Thyroid gland (tissue), 4 donors: ENCODE results near the gene DOLK.

Source experiments
- POLR2A ChIP-seq, 2 donors: fragments of 450-650 bp; IDR thresholded peaks; one replicate each; pipeline ENCODE4 v1.6.1; 2017; ENCODE audit warnings: antibody characterized with exemption in 2 of 2, mild to moderate bottlenecking in 2 of 2, moderate library complexity in 1 of 2
- TF ChIP-seq, protein P1 (sequence below), 6 experiments: fragments of 200-600 bp in 3 of 6; fragments of 450-650 bp in 3 of 6; sonication (generic) in 3 of 6; IDR thresholded peaks; one replicate each; pipeline ENCODE4 v1.5.1; 2016 to 2019; ENCODE audit warnings: antibody characterized with exemption in 6 of 6, mild to moderate bottlenecking in 2 of 6, inconsistent platforms in 1 of 6, moderate library complexity in 1 of 6

DNA sequence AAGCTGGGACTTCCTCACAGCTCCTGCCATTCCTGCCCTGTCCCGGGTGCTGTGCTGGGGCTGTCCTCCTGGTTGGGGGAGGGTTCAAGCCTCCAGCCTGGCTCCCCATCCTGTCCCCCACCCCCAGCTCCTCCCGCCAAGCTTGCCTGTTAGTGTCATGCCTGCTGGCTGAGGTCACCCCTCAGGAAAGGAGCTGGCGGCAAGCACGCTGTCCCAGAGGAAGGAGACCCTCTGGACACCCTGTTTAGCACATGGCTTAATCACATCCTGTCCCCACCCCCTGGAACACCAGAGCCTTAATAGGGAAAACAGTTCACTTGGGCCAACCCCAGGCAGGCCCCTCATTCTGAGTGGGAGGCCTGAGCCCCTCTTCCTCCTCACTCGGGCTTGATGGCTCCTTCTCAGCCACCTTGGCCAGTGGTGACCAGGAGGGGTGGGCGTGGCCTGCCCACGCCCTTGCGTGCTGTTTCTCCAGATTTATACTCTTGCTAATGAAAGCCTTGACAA, 35.8 kb downstream of the DOLK start:
- TF ChIP-seq, protein P1, sequence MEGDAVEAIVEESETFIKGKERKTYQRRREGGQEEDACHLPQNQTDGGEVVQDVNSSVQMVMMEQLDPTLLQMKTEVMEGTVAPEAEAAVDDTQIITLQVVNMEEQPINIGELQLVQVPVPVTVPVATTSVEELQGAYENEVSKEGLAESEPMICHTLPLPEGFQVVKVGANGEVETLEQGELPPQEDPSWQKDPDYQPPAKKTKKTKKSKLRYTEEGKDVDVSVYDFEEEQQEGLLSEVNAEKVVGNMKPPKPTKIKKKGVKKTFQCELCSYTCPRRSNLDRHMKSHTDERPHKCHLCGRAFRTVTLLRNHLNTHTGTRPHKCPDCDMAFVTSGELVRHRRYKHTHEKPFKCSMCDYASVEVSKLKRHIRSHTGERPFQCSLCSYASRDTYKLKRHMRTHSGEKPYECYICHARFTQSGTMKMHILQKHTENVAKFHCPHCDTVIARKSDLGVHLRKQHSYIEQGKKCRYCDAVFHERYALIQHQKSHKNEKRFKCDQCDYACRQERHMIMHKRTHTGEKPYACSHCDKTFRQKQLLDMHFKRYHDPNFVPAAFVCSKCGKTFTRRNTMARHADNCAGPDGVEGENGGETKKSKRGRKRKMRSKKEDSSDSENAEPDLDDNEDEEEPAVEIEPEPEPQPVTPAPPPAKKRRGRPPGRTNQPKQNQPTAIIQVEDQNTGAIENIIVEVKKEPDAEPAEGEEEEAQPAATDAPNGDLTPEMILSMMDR (IDR thresholded peaks at IDR 0.05): no peak
- no peak for TF ChIP-seq POLR2A (IDR thresholded peaks at IDR 0.05)
